AG04449 (cell line): ENCODE results near the gene CXCL17.
A peak's percentile ranks its signal among the peaks of the same experiment; 100 is the strongest.
"Not testable (repeated sequence)": the region's sequence is repeated elsewhere in the genome, so short reads cannot be mapped to it uniquely, and the experiment has no call there.

Experiments
- CTCF ChIA-PET: fragments of 350-600 bp; formaldehyde crosslinking; extraction: SDS; loops from one replicate; lab custom pipeline; 2021; ENCODE audit warnings: antibody characterized with exemption; lab: Yijun Ruan, JAX
- POLR2A ChIA-PET: fragments of 400-600, 350-600 bp; formaldehyde crosslinking; extraction: SDS; loops from one replicate; lab custom pipeline; 2020; ENCODE audit warnings: antibody characterized with exemption, inconsistent platforms; lab: Yijun Ruan, JAX
- DNase-seq: peaks from one replicate; pipeline ENCODE4 v3.0.0-alpha.2; 2010; ENCODE audit warnings: low read depth, low spot score
- H3K4me3 ChIP-seq: 2 replicates; pipeline ENCODE4 v1.5.1; 2011; ENCODE audit warnings: low read depth, mild to moderate bottlenecking, control low read depth, low read length
- TF ChIP-seq, protein P1 (sequence below): IDR thresholded peaks from one replicate; pipeline ENCODE4 v1.5.1; 2011; ENCODE audit warnings: mild to moderate bottlenecking, moderate library complexity, low read length, control low read depth, inconsistent platforms; ENCODE audit not compliant: insufficient read depth; ENCODE audit errors: missing control alignments

CXCL17 gene

DNA sequence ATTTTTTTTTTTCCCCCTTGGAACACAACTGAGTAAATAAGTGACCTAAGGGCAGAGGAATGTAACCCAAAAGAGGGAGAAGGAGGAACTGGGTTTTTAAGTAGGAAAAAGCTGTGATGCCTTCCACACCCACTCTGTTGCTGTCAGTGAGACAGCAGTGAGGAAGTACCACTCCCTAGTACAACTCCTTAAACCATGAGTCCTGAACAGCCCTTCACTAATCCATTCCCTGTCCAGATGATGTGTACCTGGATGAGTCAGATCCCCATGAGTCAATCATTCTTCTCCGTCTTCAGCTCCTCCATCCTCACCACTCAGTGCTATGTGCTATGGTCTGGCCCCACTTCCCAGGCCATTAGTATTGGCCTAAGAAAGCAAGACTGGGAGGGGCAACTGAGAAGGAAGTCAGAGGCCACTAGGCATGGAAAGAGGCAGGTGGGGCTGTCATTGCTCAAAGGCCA is 12.9 kb upstream of the CXCL17 start:
- ChIA-PET CTCF (interaction anchor here (0.6 to 10.2 kb wide), 7 partner anchors 11 to 141 kb away, joined by 3 to 109 read pairs (median 6); partner anchors contain the start of genes CEACAM1 and CXCL17), POLR2A (no interaction called here)
- no peak overlapping the region for H3K4me3 ChIP-seq
- no peak for DNase-seq
- TF ChIP-seq, protein P1, sequence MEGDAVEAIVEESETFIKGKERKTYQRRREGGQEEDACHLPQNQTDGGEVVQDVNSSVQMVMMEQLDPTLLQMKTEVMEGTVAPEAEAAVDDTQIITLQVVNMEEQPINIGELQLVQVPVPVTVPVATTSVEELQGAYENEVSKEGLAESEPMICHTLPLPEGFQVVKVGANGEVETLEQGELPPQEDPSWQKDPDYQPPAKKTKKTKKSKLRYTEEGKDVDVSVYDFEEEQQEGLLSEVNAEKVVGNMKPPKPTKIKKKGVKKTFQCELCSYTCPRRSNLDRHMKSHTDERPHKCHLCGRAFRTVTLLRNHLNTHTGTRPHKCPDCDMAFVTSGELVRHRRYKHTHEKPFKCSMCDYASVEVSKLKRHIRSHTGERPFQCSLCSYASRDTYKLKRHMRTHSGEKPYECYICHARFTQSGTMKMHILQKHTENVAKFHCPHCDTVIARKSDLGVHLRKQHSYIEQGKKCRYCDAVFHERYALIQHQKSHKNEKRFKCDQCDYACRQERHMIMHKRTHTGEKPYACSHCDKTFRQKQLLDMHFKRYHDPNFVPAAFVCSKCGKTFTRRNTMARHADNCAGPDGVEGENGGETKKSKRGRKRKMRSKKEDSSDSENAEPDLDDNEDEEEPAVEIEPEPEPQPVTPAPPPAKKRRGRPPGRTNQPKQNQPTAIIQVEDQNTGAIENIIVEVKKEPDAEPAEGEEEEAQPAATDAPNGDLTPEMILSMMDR = no peak

DNA sequence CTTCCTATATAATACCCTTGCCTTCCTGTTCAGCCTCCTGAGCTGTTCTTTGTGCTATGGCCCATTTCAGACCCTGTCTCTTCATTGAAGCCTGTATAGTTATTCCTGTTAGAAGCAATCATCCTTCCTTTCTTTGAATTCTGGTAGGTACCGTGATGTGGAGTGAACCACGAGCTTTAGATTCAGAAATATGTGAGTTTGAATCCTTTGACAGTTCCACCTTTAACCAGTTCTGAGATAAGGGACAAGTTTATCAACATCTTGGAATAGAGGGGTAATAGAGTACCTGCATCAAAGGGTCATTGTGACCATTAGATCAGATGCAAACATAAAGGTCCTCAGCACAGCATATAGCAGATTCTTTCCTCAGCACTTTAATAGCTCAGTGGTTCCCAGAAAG is 12.3 kb upstream of the CXCL17 start:
- TF ChIP-seq, protein P1 = no peak
- no peak overlapping the region for H3K4me3 ChIP-seq
- ChIA-PET POLR2A (no interaction called here), CTCF (interaction anchor here (0.6 to 10.2 kb wide), 11 partner anchors 8 to 141 kb away, joined by 3 to 109 read pairs (median 4); partner anchors contain the start of genes CEACAM1 and CXCL17)
- no peak for DNase-seq

DNA sequence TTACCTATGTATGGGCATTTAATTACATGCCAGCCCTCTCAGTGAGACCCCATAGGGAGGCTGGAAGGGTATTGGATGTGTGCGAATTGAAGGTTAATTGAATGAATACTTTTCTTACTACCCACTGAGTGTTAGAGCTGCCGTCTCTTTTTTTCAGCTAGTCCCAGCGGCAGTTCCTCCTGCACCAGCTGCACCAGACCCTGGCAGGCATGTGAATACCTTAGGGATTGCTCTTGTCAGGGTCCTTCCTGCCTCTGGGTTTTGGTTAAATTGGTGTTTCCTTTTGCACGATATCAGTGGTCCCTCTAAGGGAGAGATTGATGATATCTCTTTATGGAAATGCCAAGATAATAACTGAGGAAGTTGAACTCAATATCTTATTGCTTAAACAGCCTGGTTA is 9.8 kb upstream of the CXCL17 start:
- CTCF ChIA-PET = interaction anchor here (0.9 to 10.2 kb wide), 9 partner anchors 10 to 144 kb away, joined by 3 to 170 read pairs (median 10); partner anchors contain the start of genes CEACAM1 and CXCL17

DNA sequence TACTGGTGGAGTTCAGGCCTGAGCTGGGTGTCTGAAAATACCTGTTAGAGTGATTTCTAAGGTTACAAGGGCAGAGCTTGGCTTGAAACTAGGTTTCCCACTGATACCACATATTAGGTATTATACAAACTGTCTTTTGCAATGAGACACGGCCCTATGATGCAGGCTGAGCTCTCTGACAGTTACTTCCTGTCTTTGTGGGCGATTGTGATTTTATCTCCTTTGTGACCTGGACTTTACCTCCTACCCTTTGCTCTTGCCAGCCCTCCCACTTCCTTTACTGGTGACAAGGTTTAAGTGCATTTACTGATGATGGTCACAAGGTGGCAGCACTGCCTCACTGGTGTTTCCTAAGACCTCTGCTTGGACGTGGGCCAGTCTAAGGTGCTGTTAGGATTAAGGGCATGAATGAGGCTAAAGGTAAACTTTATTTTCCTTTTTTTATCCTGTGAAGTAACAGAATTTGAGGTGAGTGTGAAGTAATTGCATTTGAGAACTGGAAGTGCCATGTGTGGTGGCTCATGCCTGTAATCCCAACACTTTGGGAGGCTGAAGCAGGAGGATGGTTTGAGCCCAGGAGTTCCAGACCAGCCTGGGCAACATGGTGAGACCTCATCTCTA is 7.7 kb upstream of the CXCL17 start:
- DNase-seq = peak; percentile 19
- no peak overlapping the region for H3K4me3 ChIP-seq
- TF ChIP-seq, protein P1 = peak; percentile 78
- ChIA-PET POLR2A (no interaction called here), CTCF (interaction anchor here (0.7 to 10.2 kb wide), 31 partner anchors 9 to 146 kb away, joined by 3 to 170 read pairs (median 6); partner anchors contain the start of genes CEACAM1 and CXCL17)

More for the DNA sequence above, 9.8 kb upstream of the CXCL17 start:
- TF ChIP-seq, protein P1 = no peak
- DNase-seq = no peak
- no peak overlapping the region for H3K4me3 ChIP-seq
- POLR2A ChIA-PET = no interaction called here

DNA sequence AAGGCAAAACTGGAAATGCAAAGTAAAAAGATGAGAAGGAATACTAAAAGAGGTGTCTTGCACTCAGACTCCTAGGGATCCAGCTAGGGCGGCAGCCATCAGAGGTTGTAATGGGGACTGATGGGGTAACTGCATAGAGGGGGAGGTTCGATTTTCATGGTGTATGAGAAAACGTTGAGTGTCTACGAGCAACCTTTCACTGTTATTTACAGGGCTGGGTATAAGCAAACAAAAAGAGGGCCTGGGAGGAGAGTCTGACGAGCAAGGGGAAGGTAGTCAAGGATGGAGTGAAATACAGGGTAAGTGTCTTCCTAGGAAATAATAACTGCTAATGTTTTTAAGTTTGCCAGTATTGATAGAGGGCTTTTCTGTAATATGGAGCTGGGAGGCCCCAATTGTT is 5.6 kb upstream of the CXCL17 start:
- CTCF ChIA-PET = interaction anchor here (0.6 to 10.2 kb wide), 3 partner anchors 7 to 81 kb away, joined by 3 to 170 read pairs (median 109); partner anchors contain the start of genes CEACAM1 and CXCL17
- DNase-seq, H3K4me3 ChIP-seq, POLR2A ChIA-PET: not testable (repeated sequence)

DNA sequence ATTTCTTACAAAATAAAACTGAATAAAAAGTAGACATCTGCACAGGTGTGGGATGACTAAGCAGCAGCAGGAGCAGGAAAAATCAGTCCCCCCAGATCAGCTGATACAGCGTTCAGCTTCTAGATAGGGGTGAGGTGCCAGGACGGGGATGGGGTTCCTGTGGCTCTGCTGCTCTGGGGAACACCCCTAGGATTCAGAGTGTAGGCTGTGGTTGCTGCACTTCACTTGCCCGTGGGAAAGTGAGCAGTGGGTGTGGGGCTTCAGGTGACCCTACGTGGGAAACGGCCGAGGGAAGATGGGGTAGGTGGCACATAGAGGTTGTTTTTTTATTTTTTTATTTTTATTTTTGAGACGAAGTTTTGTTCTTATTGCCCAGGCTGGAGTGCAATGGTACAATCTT is 3.2 kb upstream of the CXCL17 start:
- TF ChIP-seq, protein P1 = no peak
- DNase-seq = no peak
- POLR2A ChIA-PET = no interaction called here
- H3K4me3 ChIP-seq = no peak overlapping the region
- CTCF ChIA-PET = interaction anchor here (0.7 to 2.8 kb wide), 6 partner anchors 9 to 151 kb away, joined by 3 to 13 read pairs (median 4); no protein-coding TSS in a partner anchor
